ENCODE data around the gene CFAP92.

DNA sequence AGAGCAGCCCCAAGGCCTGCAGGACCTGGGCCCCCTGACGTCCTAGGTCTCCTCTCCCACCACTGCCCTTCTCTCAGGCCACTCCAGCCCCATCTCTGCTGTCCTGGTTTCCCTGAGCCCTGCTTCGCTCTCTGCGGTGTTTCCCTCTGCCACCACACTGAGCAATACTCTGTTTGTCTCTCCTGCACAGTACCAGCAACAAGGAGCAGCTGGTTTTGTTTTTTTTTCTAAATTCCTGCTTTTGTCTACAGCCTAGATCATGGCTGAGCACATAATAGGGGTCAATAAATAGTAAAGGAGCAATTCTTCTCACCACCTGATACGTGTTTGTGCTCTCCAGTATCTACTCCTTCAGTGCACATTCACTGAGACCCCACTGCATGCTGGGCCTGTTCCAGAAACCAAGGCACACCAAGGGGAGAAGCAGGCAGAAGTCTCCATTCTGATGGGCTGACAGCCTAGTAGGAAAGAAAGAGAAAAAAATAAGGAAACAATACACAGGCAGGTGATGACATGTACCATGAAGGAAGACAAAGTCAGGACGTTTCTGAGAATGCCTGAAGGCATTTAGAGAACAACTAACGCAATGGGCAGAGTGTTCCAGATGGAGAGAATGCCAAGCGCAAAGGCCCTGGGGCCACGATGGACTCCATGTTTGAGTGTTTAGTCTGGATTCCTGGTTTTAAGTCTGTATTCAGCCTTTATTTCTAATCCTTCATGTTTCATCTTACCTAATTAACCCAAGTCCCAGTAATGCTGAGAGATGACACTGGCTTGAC lies 120.4 kb downstream of the CFAP92 start:
- no peak for TF ChIP-seq EZH2 (IDR thresholded peaks at IDR 0.05; ENCODE audit: low read length, unreplicated experiment)
- TF ChIP-seq, protein P1, sequence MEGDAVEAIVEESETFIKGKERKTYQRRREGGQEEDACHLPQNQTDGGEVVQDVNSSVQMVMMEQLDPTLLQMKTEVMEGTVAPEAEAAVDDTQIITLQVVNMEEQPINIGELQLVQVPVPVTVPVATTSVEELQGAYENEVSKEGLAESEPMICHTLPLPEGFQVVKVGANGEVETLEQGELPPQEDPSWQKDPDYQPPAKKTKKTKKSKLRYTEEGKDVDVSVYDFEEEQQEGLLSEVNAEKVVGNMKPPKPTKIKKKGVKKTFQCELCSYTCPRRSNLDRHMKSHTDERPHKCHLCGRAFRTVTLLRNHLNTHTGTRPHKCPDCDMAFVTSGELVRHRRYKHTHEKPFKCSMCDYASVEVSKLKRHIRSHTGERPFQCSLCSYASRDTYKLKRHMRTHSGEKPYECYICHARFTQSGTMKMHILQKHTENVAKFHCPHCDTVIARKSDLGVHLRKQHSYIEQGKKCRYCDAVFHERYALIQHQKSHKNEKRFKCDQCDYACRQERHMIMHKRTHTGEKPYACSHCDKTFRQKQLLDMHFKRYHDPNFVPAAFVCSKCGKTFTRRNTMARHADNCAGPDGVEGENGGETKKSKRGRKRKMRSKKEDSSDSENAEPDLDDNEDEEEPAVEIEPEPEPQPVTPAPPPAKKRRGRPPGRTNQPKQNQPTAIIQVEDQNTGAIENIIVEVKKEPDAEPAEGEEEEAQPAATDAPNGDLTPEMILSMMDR (conservative IDR thresholded peaks at IDR 0.05; ENCODE audit: low read depth, low read length): no peak
